Eye (tissue), 1 donor: ENCODE measurements around the gene CYTH4.
A peak's percentile ranks its signal among the peaks of the same experiment; 100 is the strongest.

Experiments used
- DNase-seq: peaks from one replicate; pipeline ENCODE4 v3.0.0-alpha.2; 2015

Gene CYTH4

GRCh38 chr22:37353839-37354238 lies 71.5 kb downstream of the CYTH4 start:
- DNase-seq, result peak; percentile 70

- no peak for DNase-seq
Observed at GRCh38 chr22:37354261-37354660, 72.0 kb downstream of the CYTH4 start.

GRCh38 chr22:37354670-37355069 lies 72.4 kb downstream of the CYTH4 start:
- DNase-seq, result no peak

GRCh38 chr22:37355174-37355573 lies 72.9 kb downstream of the CYTH4 start:
- DNase-seq, result no peak

GRCh38 chr22:37356922-37357321 lies 74.6 kb downstream of the CYTH4 start:
- no peak for DNase-seq

- no peak for DNase-seq
Observed at GRCh38 chr22:37357446-37358075, 75.3 kb downstream of the CYTH4 start.

- no peak for DNase-seq
Observed at GRCh38 chr22:37358386-37358785, 76.1 kb downstream of the CYTH4 start.

- DNase-seq, result no peak
Observed at GRCh38 chr22:37358917-37359316, 76.6 kb downstream of the CYTH4 start.

GRCh38 chr22:37362621-37363020 lies 80.3 kb downstream of the CYTH4 start:
- DNase-seq, result no peak

GRCh38 chr22:37363261-37363992 lies 81.1 kb downstream of the CYTH4 start:
- DNase-seq, result no peak
